ENCODE data around the gene MPI.

Gene MPI

DNA sequence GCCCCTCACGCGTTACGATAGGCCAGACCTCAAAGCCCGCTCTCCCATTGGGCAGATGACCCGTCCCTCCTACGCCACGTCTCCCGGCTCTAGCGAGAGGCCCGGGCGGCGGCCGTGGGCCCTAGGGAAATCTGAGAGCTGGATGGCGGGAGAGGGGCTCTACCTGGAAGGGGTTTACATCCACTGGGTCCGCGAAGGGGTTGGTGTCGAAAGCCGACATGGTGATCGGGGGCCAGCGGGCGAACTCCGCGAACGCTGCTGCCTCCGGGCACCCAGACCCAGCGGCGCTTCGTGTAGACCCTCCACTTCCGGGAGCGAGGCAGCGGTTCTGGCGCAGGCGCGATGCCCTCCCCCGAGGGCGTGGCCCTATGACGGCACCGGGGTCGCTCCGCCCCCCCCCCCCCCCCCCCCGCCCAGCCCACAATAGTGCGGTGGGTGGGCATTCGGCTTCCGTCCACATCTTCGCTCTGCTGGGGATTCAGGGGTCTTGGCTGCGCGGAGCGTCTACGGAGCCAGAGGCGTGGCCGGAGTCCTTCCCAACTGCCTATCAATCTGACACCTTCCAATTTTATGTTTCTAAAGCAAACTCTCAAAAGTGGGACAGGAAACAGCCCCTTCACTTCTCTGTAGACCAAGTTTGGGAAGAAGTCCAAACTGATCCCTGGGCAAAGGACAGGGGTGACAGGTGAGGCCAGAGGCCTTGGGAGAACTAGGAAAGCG lies 16.6 kb upstream of the MPI start, which contains the start of gene SCAMP2 (continued):
- TF ChIP-seq WT1 (tag by site-specific recombination; IDR thresholded peaks at IDR 0.05): no peak
- no peak for TF ChIP-seq YY2 (tag by site-specific recombination; IDR thresholded peaks at IDR 0.05)
- TF ChIP-seq, protein P1, sequence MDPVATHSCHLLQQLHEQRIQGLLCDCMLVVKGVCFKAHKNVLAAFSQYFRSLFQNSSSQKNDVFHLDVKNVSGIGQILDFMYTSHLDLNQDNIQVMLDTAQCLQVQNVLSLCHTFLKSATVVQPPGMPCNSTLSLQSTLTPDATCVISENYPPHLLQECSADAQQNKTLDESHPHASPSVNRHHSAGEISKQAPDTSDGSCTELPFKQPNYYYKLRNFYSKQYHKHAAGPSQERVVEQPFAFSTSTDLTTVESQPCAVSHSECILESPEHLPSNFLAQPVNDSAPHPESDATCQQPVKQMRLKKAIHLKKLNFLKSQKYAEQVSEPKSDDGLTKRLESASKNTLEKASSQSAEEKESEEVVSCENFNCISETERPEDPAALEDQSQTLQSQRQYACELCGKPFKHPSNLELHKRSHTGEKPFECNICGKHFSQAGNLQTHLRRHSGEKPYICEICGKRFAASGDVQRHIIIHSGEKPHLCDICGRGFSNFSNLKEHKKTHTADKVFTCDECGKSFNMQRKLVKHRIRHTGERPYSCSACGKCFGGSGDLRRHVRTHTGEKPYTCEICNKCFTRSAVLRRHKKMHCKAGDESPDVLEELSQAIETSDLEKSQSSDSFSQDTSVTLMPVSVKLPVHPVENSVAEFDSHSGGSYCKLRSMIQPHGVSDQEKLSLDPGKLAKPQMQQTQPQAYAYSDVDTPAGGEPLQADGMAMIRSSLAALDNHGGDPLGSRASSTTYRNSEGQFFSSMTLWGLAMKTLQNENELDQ (tag by site-specific recombination; IDR thresholded peaks at IDR 0.05; ENCODE audit: low read depth): no peak
- TF ChIP-seq ZNF398 (tag by site-specific recombination; IDR thresholded peaks at IDR 0.05): no peak
- no peak for TF ChIP-seq ZNF768 (tag by site-specific recombination; IDR thresholded peaks at IDR 0.05)
- no peak for TF ChIP-seq ZNF510 (tag by site-specific recombination; IDR thresholded peaks at IDR 0.05; ENCODE audit: insufficient replicate concordance)
- no peak for TF ChIP-seq ZFP37 (tag by site-specific recombination; IDR thresholded peaks at IDR 0.05)
- peak; percentile 94 for TF ChIP-seq KLF8 (tag by site-specific recombination; IDR thresholded peaks at IDR 0.05)
- no peak for TF ChIP-seq ZNF555 (tag by site-specific recombination; conservative IDR thresholded peaks at IDR 0.05)
- peak; percentile 91 for TF ChIP-seq ZBTB20 (tag by site-specific recombination; IDR thresholded peaks at IDR 0.05)
- no peak for TF ChIP-seq ZSCAN18 (tag by site-specific recombination; IDR thresholded peaks at IDR 0.05)
- no peak for TF ChIP-seq ZBTB10 (tag by site-specific recombination; IDR thresholded peaks at IDR 0.05)
- TF ChIP-seq EGR2 (tag by site-specific recombination; IDR thresholded peaks at IDR 0.05; ENCODE audit: low read depth): peak; percentile 75
- TF ChIP-seq ZNF707 (tag by site-specific recombination; IDR thresholded peaks at IDR 0.05): no peak
- no peak for TF ChIP-seq ZNF175 (tag by site-specific recombination; IDR thresholded peaks at IDR 0.05)
- no peak for TF ChIP-seq HOXA7 (CRISPR knock-in tag; IDR thresholded peaks at IDR 0.05; ENCODE audit: borderline replicate concordance)
- TF ChIP-seq ZBTB11 (tag by site-specific recombination; conservative IDR thresholded peaks at IDR 0.05; ENCODE audit: low read depth): peak; percentile 66; the same call in 1 of the 2 replicates
- TF ChIP-seq OVOL3 (tag by site-specific recombination; IDR thresholded peaks at IDR 0.05): 0 out of 2 replicates have a peak, but pooled peaks have one; percentile 65
- TF ChIP-seq ZNF24 (tag by site-specific recombination; IDR thresholded peaks at IDR 0.05): no peak; the same call in 1 of the 2 replicates
- no peak for TF ChIP-seq ZNF664 (tag by site-specific recombination; IDR thresholded peaks at IDR 0.05)
- TF ChIP-seq SCRT2 (tag by site-specific recombination; IDR thresholded peaks at IDR 0.05): peak; percentile 66; the same call in 1 of the 2 replicates
- peak; percentile 68; the same call in 1 of the 2 replicates for TF ChIP-seq TSHZ1 (tag by site-specific recombination; IDR thresholded peaks at IDR 0.05; ENCODE audit: borderline replicate concordance)

Measured in HEK293 (cell line).